ENCODE measurements around the gene TRIO.

- no peak for TF ChIP-seq CBX3 (IDR thresholded peaks at IDR 0.05; ENCODE audit: low read depth)
- TF ChIP-seq EZH2 (IDR thresholded peaks at IDR 0.05): no peak
- no peak for TF ChIP-seq SIN3A (IDR thresholded peaks at IDR 0.05; ENCODE audit: low read depth)
- TF ChIP-seq POLR2A (IDR thresholded peaks at IDR 0.05; ENCODE audit: borderline replicate concordance, extremely low read depth, insufficient read depth, insufficient read length): no peak
- no peak for TF ChIP-seq CTCF (IDR thresholded peaks at IDR 0.05 in 2 of 3, conservative IDR thresholded peaks at IDR 0.05 in 1 of 3; ENCODE audit: borderline replicate concordance in 1 of 3, insufficient read depth in 1 of 3, low read depth in 2 of 3, low read length in 2 of 3)
- no peak for TF ChIP-seq SP1 (IDR thresholded peaks at IDR 0.05; ENCODE audit: low read depth)
- no peak for TF ChIP-seq JUND (IDR thresholded peaks at IDR 0.05)
- TF ChIP-seq RAD21 (IDR thresholded peaks at IDR 0.05; ENCODE audit: low read depth): no peak
- TF ChIP-seq SRF (IDR thresholded peaks at IDR 0.05; ENCODE audit: low read depth): no peak
- no peak for TF ChIP-seq YY1 (IDR thresholded peaks at IDR 0.05; ENCODE audit: extremely low read depth, insufficient replicate concordance, low read depth, low read length)
- no peak for TF ChIP-seq REST (IDR thresholded peaks at IDR 0.05; ENCODE audit: low read depth)
- no peak for TF ChIP-seq MAX (IDR thresholded peaks at IDR 0.05)
- no peak for TF ChIP-seq EZH2phosphoT487 (IDR thresholded peaks at IDR 0.05; ENCODE audit: borderline replicate concordance)
Measured at GRCh38 chr5:14339468-14339867, 196.3 kb downstream of the TRIO start.

Measured in HCT116 (cell line).